Osteocyte (in vitro differentiated cells): ENCODE measurements around the gene SMKR1. TPM values are rescaled to one million over a fixed set of nuclear protein-coding genes. Genes with fewer than 3 reads are reported as not detected.
"Not testable (repeated sequence)": the region's sequence is repeated elsewhere in the genome, so short reads cannot be mapped to it uniquely, and the experiment has no call there.

Experiments used
- DNase-seq: peaks from one replicate; pipeline ENCODE4 v3.0.0; 2021; ENCODE audit warnings: mixed read lengths; ENCODE audit not compliant: unreplicated experiment; ENCODE audit errors: extremely low spot score
- H3K27ac Mint-ChIP-seq: one replicate; pipeline ENCODE4 v1.8.0; 2021; ENCODE audit warnings: mild to moderate bottlenecking, mixed read lengths; ENCODE audit not compliant: unreplicated experiment
- H3K27me3 Mint-ChIP-seq: one replicate; pipeline ENCODE4 v1.8.0; 2021; ENCODE audit warnings: mixed read lengths; ENCODE audit not compliant: unreplicated experiment
- H3K36me3 Mint-ChIP-seq: one replicate; pipeline ENCODE4 v1.8.0; 2021; ENCODE audit warnings: mixed read lengths; ENCODE audit not compliant: unreplicated experiment
- H3K4me1 Mint-ChIP-seq: one replicate; pipeline ENCODE4 v1.8.0; 2021; ENCODE audit warnings: mixed read lengths; ENCODE audit not compliant: unreplicated experiment
- H3K4me3 Mint-ChIP-seq: one replicate; pipeline ENCODE4 v1.8.0; 2021; ENCODE audit warnings: mild to moderate bottlenecking, moderate library complexity, mixed read lengths; ENCODE audit not compliant: unreplicated experiment
- H3K9me3 Mint-ChIP-seq: one replicate; pipeline ENCODE4 v1.8.0; 2021; ENCODE audit warnings: mixed read lengths; ENCODE audit not compliant: unreplicated experiment
- total RNA-seq: library from RNA; stranded (reverse); gene quantifications from 2 replicates; pipeline ENCODE4 v1.2.1, GENCODE V29; 2021
- TF ChIP-seq, protein P1 (sequence below): fragments of 200-600 bp; sonication (generic); IDR thresholded peaks from 2 replicates; pipeline ENCODE4 v1.5.0; 2021; ENCODE audit warnings: antibody characterized with exemption, mild to moderate bottlenecking, moderate library complexity

SMKR1 gene
- total RNA-seq, 1 donor from 2014 or later, result not detected

DNA sequence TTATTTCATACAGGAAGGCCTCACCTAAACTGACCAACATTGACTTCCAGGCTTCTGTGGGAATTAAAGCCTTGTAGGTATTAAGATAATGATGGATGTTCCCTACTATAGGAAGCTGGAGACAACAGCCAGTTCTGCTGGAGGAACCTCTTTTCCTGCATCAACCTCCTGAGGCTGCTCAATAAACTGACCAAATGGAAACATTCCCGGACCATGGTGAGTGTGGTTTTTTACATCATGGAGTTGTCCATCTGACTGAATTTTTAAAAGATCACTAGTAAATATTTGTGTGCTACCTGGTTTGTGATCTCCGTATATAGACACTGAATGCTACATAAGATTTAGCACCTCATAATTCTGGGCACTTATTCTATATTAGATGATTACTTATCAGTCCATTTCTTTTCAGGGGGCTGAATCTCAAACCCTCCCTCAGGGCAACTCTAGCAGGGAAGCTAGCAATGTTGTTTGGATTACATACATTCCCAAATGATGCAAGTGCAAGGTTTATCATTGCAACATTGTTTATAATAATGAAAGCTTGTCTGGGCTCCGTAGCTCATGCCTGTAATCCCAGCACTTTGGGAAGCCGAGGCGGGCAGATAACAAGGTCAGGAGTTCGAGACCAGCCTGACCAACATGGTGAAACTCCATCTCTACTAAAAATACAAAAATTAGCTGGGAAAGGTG lies 21.5 kb upstream of the SMKR1 start:
- H3K36me3 Mint-ChIP-seq, result no peaks in the 10 kb centered on the region
- no peaks in the 10 kb centered on the region for H3K4me1 Mint-ChIP-seq
- no peak overlapping the region for H3K4me3 Mint-ChIP-seq
- TF ChIP-seq, protein P1, sequence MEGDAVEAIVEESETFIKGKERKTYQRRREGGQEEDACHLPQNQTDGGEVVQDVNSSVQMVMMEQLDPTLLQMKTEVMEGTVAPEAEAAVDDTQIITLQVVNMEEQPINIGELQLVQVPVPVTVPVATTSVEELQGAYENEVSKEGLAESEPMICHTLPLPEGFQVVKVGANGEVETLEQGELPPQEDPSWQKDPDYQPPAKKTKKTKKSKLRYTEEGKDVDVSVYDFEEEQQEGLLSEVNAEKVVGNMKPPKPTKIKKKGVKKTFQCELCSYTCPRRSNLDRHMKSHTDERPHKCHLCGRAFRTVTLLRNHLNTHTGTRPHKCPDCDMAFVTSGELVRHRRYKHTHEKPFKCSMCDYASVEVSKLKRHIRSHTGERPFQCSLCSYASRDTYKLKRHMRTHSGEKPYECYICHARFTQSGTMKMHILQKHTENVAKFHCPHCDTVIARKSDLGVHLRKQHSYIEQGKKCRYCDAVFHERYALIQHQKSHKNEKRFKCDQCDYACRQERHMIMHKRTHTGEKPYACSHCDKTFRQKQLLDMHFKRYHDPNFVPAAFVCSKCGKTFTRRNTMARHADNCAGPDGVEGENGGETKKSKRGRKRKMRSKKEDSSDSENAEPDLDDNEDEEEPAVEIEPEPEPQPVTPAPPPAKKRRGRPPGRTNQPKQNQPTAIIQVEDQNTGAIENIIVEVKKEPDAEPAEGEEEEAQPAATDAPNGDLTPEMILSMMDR, result no peak
- H3K27me3 Mint-ChIP-seq, result no peaks in the 10 kb centered on the region
- no peak overlapping the region for H3K27ac Mint-ChIP-seq
- no peaks in the 10 kb centered on the region for H3K9me3 Mint-ChIP-seq
- DNase-seq, result no peak

DNA sequence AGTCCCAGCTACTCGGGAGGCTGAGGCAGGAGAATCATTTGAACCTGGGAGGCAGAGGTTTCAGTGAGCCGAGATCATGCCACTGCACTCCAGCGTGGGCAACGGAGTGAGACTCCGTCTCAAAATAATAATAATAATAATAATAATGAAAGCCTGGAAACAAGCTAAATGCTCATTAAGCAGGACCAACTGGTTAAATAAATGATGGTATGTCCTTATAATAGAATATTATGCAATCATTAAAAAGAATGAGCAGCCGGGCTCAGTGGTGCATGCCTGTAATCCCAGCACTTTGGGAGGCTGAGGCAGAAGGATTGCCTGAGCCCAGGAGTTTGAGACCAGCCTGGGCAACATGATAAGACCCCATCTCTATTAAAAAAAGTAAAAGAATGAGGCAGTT lies 21.0 kb upstream of the SMKR1 start:
- H3K9me3 Mint-ChIP-seq, H3K4me1 Mint-ChIP-seq, DNase-seq, H3K27ac Mint-ChIP-seq, H3K27me3 Mint-ChIP-seq, H3K4me3 Mint-ChIP-seq, H3K36me3 Mint-ChIP-seq: not testable (repeated sequence)

DNA sequence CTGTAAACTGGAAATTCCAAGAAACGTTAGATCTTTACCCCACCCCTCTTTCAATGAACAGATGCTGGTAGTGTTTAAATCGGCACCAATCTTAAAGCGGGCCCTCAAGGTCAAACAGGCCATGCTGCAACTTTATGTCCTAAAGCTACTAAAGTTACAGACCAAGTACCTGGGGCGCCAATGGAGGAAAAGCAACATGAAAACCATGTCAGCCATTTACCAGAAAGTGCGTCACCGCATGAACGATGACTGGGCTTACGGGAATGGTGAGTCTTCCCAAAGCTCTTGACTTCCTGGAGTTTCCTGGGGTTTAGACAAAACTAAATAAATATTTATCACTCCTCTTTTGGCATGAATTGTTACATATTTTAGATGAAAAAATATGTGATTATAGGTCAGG lies 19.6 kb upstream of the SMKR1 start:
- Mint-ChIP-seq H3K27me3 (no peaks in the 10 kb centered on the region), H3K9me3 (no peaks in the 10 kb centered on the region), H3K27ac (no peak overlapping the region), H3K4me3 (no peak overlapping the region), H3K4me1 (no peaks in the 10 kb centered on the region), H3K36me3 (no peaks in the 10 kb centered on the region)
- no peak for DNase-seq
- TF ChIP-seq, protein P1, result no peak

DNA sequence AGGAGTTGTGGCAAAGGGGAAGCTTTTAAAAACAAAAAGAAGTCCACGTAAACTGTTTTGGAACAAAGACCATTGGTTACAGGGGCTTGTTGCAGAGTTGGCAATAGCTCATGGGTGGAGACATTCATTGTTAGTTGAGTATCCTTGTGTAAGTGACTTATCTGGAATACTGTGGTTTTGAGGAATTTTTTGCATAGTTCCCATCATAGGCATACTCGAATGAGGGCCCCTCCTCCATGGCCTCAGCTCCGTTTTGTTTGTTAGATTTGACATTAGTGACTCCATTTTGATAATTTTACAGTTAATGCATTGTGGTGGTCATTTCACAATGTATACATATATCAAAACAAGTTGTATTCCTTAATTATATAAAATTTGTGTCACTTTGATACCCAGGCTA lies 12.8 kb upstream of the SMKR1 start:
- H3K4me3 Mint-ChIP-seq, result no peak overlapping the region
- H3K9me3 Mint-ChIP-seq, result no peaks in the 10 kb centered on the region
- H3K27ac Mint-ChIP-seq, result no peak overlapping the region
- no peaks in the 10 kb centered on the region for H3K27me3 Mint-ChIP-seq
- peaks cover 8% of the 10 kb centered on the region for H3K4me1 Mint-ChIP-seq
- TF ChIP-seq, protein P1, result no peak
- no peaks in the 10 kb centered on the region for H3K36me3 Mint-ChIP-seq
- no peak for DNase-seq

DNA sequence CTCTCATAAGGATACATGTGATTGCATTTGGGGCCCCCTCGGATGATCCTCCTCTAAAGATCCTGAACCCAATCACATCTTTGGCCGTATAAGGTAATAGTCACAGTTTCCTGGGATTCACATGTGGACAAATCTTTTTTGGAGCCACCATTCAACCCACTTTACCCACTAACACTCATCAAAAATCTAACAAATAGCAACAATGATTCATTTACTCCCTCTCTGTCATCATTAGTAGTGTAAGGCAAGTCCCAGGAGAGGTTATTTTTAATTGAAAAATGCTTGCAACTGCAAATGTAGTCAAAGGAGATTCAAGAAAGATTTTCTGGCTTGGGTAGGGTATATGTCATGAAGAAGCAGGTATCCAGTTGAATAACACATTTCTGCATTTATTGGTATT lies 9.9 kb upstream of the SMKR1 start:
- Mint-ChIP-seq H3K36me3 (no peaks in the 10 kb centered on the region), H3K9me3 (no peaks in the 10 kb centered on the region), H3K27ac (no peak overlapping the region), H3K27me3 (no peaks in the 10 kb centered on the region), H3K4me1 (peaks cover 8% of the 10 kb centered on the region), H3K4me3 (no peak overlapping the region)
- TF ChIP-seq, protein P1, result no peak
- DNase-seq, result no peak
